Subcutaneous abdominal adipose tissue (tissue), 5 donors: ENCODE measurements around the gene KRT12.

Experiments
- H3K27ac ChIP-seq: one replicate; pipeline ENCODE4 v1.7.0; 2013; ENCODE audit warnings: low read depth, mild to moderate bottlenecking, inconsistent platforms, low read length, moderate library complexity
- H3K27me3 ChIP-seq, 5 donors: one replicate each; pipeline ENCODE4 v1.7.0; 2013; ENCODE audit warnings: low read length in 5 of 5, inconsistent platforms in 1 of 5; ENCODE audit not compliant: control insufficient read depth in 5 of 5, insufficient read depth in 4 of 5
- H3K36me3 ChIP-seq, 5 donors: one replicate each; pipeline ENCODE4 v1.7.0; 2013; ENCODE audit warnings: low read length in 5 of 5; ENCODE audit not compliant: control insufficient read depth in 5 of 5, insufficient read depth in 5 of 5
- H3K4me1 ChIP-seq, 5 donors: one replicate each; pipeline ENCODE4 v1.7.0; 2013; ENCODE audit warnings: low read length in 5 of 5, mild to moderate bottlenecking in 3 of 5, moderate library complexity in 1 of 5; ENCODE audit not compliant: control insufficient read depth in 5 of 5, insufficient read depth in 5 of 5
- H3K4me3 ChIP-seq, 5 donors: one replicate each; pipeline ENCODE4 v1.7.0; 2013; ENCODE audit warnings: low read length in 5 of 5, low read depth in 1 of 5
- H3K9ac ChIP-seq, 5 donors: one replicate each; pipeline ENCODE4 v1.7.0; 2013; ENCODE audit warnings: low read length in 5 of 5, mild to moderate bottlenecking in 4 of 5, moderate library complexity in 3 of 5
- H3K9me3 ChIP-seq, 5 donors: one replicate each; pipeline ENCODE4 v1.7.0; 2013; ENCODE audit warnings: low read length in 5 of 5; ENCODE audit not compliant: control insufficient read depth in 5 of 5
- donor health status: healthy.
- donor health status: healthy.
- donor health status: healthy.
- donor health status: healthy.
- donor health status: healthy.

KRT12 gene

GRCh38 chr17:40884708-40885512 is 17.9 kb upstream of the KRT12 start, which contains the start of gene KRT20:
Gene KRT20, minus strand, starts transcription at chr17:40885242. Its CDS starts 57 bp downstream, at chr17:40885185.
- Histone ChIP-seq H3K27ac (no peak within 1 kb of the TSS), H3K36me3 (no peaks in the 10 kb centered on the region), H3K4me1 (no peaks in the 10 kb centered on the region), H3K9me3 (no peaks in the 10 kb centered on the region), H3K27me3 (peaks cover 0 to 7% (median 0%) of the 10 kb centered on the region in 5 donors), H3K9ac (no peak within 1 kb of the TSS), H3K4me3 (no peak within 1 kb of the TSS)

GRCh38 chr17:40883626-40884334 is 16.8 kb upstream of the KRT12 start:
- Histone ChIP-seq H3K9ac (no peak overlapping the region), H3K27ac (no peak overlapping the region), H3K9me3 (no peaks in the 10 kb centered on the region)

GRCh38 chr17:40883031-40883430 is 16.0 kb upstream of the KRT12 start:
- Histone ChIP-seq H3K4me3 (no peak overlapping the region), H3K36me3 (no peaks in the 10 kb centered on the region), H3K27me3 (peaks cover 0 to 6% (median 0%) of the 10 kb centered on the region in 5 donors), H3K4me1 (no peaks in the 10 kb centered on the region), H3K9ac (no peak overlapping the region), H3K27ac (no peak overlapping the region), H3K9me3 (no peaks in the 10 kb centered on the region)

More at GRCh38 chr17:40883626-40884334, 16.8 kb upstream of the KRT12 start:
- H3K27me3 ChIP-seq: peaks cover 0 to 6% (median 0%) of the 10 kb centered on the region in 5 donors
- H3K4me1 ChIP-seq: no peaks in the 10 kb centered on the region
- no peaks in the 10 kb centered on the region for H3K36me3 ChIP-seq
- H3K4me3 ChIP-seq: no peak overlapping the region

- Histone ChIP-seq H3K27me3 (no peaks in the 10 kb centered on the region), H3K4me3 (no peak overlapping the region), H3K9ac (no peak overlapping the region), H3K27ac (no peak overlapping the region), H3K4me1 (no peaks in the 10 kb centered on the region), H3K9me3 (no peaks in the 10 kb centered on the region), H3K36me3 (no peaks in the 10 kb centered on the region)
Observed at GRCh38 chr17:40879026-40879425, 12.0 kb upstream of the KRT12 start.

GRCh38 chr17:40878044-40878443 is 11.0 kb upstream of the KRT12 start:
- no peaks in the 10 kb centered on the region for H3K27me3 ChIP-seq
- no peaks in the 10 kb centered on the region for H3K9me3 ChIP-seq
- no peak overlapping the region for H3K4me3 ChIP-seq
- H3K36me3 ChIP-seq: no peaks in the 10 kb centered on the region
- H3K9ac ChIP-seq: no peak overlapping the region
- no peaks in the 10 kb centered on the region for H3K4me1 ChIP-seq
- H3K27ac ChIP-seq: no peak overlapping the region

GRCh38 chr17:40873801-40874200 is 6.8 kb upstream of the KRT12 start:
- H3K27me3 ChIP-seq: peaks cover 0 to 4% (median 0%) of the 10 kb centered on the region in 5 donors
- no peak overlapping the region for H3K9ac ChIP-seq
- H3K27ac ChIP-seq: no peak overlapping the region
- no peak overlapping the region for H3K4me3 ChIP-seq
- no peaks in the 10 kb centered on the region for H3K36me3 ChIP-seq
- no peaks in the 10 kb centered on the region for H3K9me3 ChIP-seq
- no peaks in the 10 kb centered on the region for H3K4me1 ChIP-seq

- H3K36me3 ChIP-seq: no peaks in the 10 kb centered on the region
- H3K27ac ChIP-seq: no peak overlapping the region
- H3K27me3 ChIP-seq: peaks cover 0 to 4% (median 0%) of the 10 kb centered on the region in 5 donors
- no peaks in the 10 kb centered on the region for H3K4me1 ChIP-seq
- no peaks in the 10 kb centered on the region for H3K9me3 ChIP-seq
- no peak overlapping the region for H3K4me3 ChIP-seq
- H3K9ac ChIP-seq: no peak overlapping the region
Observed at GRCh38 chr17:40873255-40873654, 6.2 kb upstream of the KRT12 start.

- no peak overlapping the region for H3K27ac ChIP-seq
Observed at GRCh38 chr17:40872416-40872815, 5.4 kb upstream of the KRT12 start.

GRCh38 chr17:40871316-40871715 is 4.3 kb upstream of the KRT12 start:
- Histone ChIP-seq H3K9ac (no peak overlapping the region), H3K36me3 (no peaks in the 10 kb centered on the region), H3K27me3 (peaks cover 0 to 4% (median 2%) of the 10 kb centered on the region in 5 donors), H3K27ac (no peak overlapping the region), H3K4me3 (no peak overlapping the region), H3K9me3 (no peaks in the 10 kb centered on the region), H3K4me1 (no peaks in the 10 kb centered on the region)

More at GRCh38 chr17:40872416-40872815, 5.4 kb upstream of the KRT12 start:
- H3K36me3 ChIP-seq: no peaks in the 10 kb centered on the region
- H3K4me1 ChIP-seq: no peaks in the 10 kb centered on the region
- H3K9ac ChIP-seq: no peak overlapping the region
- no peak overlapping the region for H3K4me3 ChIP-seq
- no peaks in the 10 kb centered on the region for H3K9me3 ChIP-seq
- peaks cover 0 to 4% (median 0%) of the 10 kb centered on the region in 5 donors for H3K27me3 ChIP-seq

- Histone ChIP-seq H3K27ac (no peak overlapping the region), H3K4me1 (no peaks in the 10 kb centered on the region), H3K4me3 (no peak overlapping the region), H3K9ac (no peak overlapping the region), H3K27me3 (peaks cover 0 to 4% (median 2%) of the 10 kb centered on the region in 5 donors), H3K36me3 (no peaks in the 10 kb centered on the region), H3K9me3 (no peaks in the 10 kb centered on the region)
Observed at GRCh38 chr17:40870136-40870535, 3.1 kb upstream of the KRT12 start.
